Stimulated activated CD4-positive, alpha-beta T cell treated with anti-CD3 and anti-CD28 coated beads, Interleukin-15, amount 100 ng/mL, for 48 hours (primary cell): ENCODE measurements around the gene ZC3H4.
"Not testable (repeated sequence)": the region's sequence is repeated elsewhere in the genome, so short reads cannot be mapped to it uniquely, and the experiment has no call there.

Experiments used
- DNase-seq, 2 donors: peaks; one replicate each; pipeline ENCODE4 v3.0.0-alpha.2; 2020; ENCODE audit warnings: low read depth in 2 of 2

ZC3H4 gene

GRCh38 chr19:47107953-47108746 is 5.4 kb downstream of the ZC3H4 start:
- DNase-seq = no peak

- DNase-seq = peak in 1 of 2 donors; percentile 23
Measured at GRCh38 chr19:47107202-47107952, 6.2 kb downstream of the ZC3H4 start.

- no peak for DNase-seq
Measured at GRCh38 chr19:47106821-47107201, 6.8 kb downstream of the ZC3H4 start.

GRCh38 chr19:47105874-47106273 is 7.7 kb downstream of the ZC3H4 start:
- DNase-seq = no peak

- DNase-seq = no peak
Measured at GRCh38 chr19:47104680-47105079, 8.9 kb downstream of the ZC3H4 start.

- no peak for DNase-seq
Measured at GRCh38 chr19:47102346-47103060, 11.1 kb downstream of the ZC3H4 start.

- DNase-seq = not testable (repeated sequence)
Measured at GRCh38 chr19:47101116-47101515, 12.5 kb downstream of the ZC3H4 start.

GRCh38 chr19:47100290-47100689 is 13.3 kb downstream of the ZC3H4 start:
- DNase-seq = no peak

- no peak for DNase-seq
Measured at GRCh38 chr19:47099576-47100050, 14.0 kb downstream of the ZC3H4 start.

GRCh38 chr19:47098608-47099007 is 15.0 kb downstream of the ZC3H4 start:
- no peak for DNase-seq

GRCh38 chr19:47097396-47098201 is 16.0 kb downstream of the ZC3H4 start:
- no peak for DNase-seq

- DNase-seq = no peak
Measured at GRCh38 chr19:47096721-47097120, 16.9 kb downstream of the ZC3H4 start.

GRCh38 chr19:47096100-47096704 is 17.4 kb downstream of the ZC3H4 start:
- DNase-seq = no peak

- DNase-seq = no peak
Measured at GRCh38 chr19:47095476-47096099, 18.0 kb downstream of the ZC3H4 start.

- peak; percentile 36 to 42 for DNase-seq
Measured at GRCh38 chr19:47094557-47095475, 18.8 kb downstream of the ZC3H4 start.

- DNase-seq = peak; percentile 26 to 27
Measured at GRCh38 chr19:47093841-47094240, 19.7 kb downstream of the ZC3H4 start.

- DNase-seq = no peak
Measured at GRCh38 chr19:47093254-47093653, 20.3 kb downstream of the ZC3H4 start.

GRCh38 chr19:47089767-47090350 is 23.7 kb downstream of the ZC3H4 start:
- no peak for DNase-seq

- DNase-seq = no peak
Measured at GRCh38 chr19:47086280-47086679, 27.3 kb downstream of the ZC3H4 start.
